Calu3 (cell line): ENCODE data around the gene ARHGAP25. TPM values are rescaled to one million over a fixed set of nuclear protein-coding genes. Genes with fewer than 3 reads are reported as not detected.

Experiments used
- BruUV-seq: library from RNA; stranded (reverse); fragments of 400-500 nt; replicated peaks from 2 replicates; lab custom pipeline; 2021; lab: Mats Ljungman, UMichigan
- CTCF ChIA-PET: fragments of 300-600 bp; sonication (Branson Sonifier 250); formaldehyde crosslinking; loops from one replicate; lab custom pipeline; 2022; ENCODE audit warnings: antibody characterized with exemption; lab: Charles Lee
- DNase-seq: peaks from one replicate; pipeline ENCODE4 v3.0.0; 2022
- H3K27ac Mint-ChIP-seq: one replicate; pipeline ENCODE4 v1.8.0; 2022; ENCODE audit warnings: mixed read lengths; ENCODE audit not compliant: unreplicated experiment
- H3K27me3 Mint-ChIP-seq: one replicate; pipeline ENCODE4 v1.8.0; 2022; ENCODE audit warnings: mixed read lengths; ENCODE audit not compliant: unreplicated experiment
- H3K36me3 Mint-ChIP-seq: one replicate; pipeline ENCODE4 v1.8.0; 2022; ENCODE audit warnings: mild to moderate bottlenecking, moderate library complexity, mixed read lengths; ENCODE audit not compliant: insufficient read depth, unreplicated experiment
- H3K4me1 Mint-ChIP-seq: one replicate; pipeline ENCODE4 v1.8.0; 2022; ENCODE audit warnings: mild to moderate bottlenecking, low read depth, mixed read lengths; ENCODE audit not compliant: unreplicated experiment
- H3K4me3 Mint-ChIP-seq: one replicate; pipeline ENCODE4 v1.8.0; 2022; ENCODE audit warnings: mild to moderate bottlenecking, low read depth, moderate library complexity, mixed read lengths; ENCODE audit not compliant: unreplicated experiment
- H3K9me3 Mint-ChIP-seq: one replicate; pipeline ENCODE4 v1.8.0; 2022; ENCODE audit warnings: low read depth, mixed read lengths; ENCODE audit not compliant: unreplicated experiment
- intact Hi-C: fragments of 100-400 bp; cut with micrococcal nuclease; formaldehyde crosslinking; loops from one replicate; pipeline ENCODE4 v1.10.0; 2022; ENCODE audit not compliant: unreplicated experiment
- total RNA-seq: library from RNA; stranded (reverse); gene quantifications from 2 replicates; pipeline ENCODE4 v1.2.3, GENCODE V29; 2022
- TF ChIP-seq, protein P1 (sequence below): fragments of 200-600 bp; IDR thresholded peaks from one replicate; pipeline ENCODE4 v1.8.0; 2022; ENCODE audit warnings: antibody characterized with exemption; ENCODE audit not compliant: unreplicated experiment

The ARHGAP25 gene
- total RNA-seq, 1 experiment from 2014 or later: not detected

DNA sequence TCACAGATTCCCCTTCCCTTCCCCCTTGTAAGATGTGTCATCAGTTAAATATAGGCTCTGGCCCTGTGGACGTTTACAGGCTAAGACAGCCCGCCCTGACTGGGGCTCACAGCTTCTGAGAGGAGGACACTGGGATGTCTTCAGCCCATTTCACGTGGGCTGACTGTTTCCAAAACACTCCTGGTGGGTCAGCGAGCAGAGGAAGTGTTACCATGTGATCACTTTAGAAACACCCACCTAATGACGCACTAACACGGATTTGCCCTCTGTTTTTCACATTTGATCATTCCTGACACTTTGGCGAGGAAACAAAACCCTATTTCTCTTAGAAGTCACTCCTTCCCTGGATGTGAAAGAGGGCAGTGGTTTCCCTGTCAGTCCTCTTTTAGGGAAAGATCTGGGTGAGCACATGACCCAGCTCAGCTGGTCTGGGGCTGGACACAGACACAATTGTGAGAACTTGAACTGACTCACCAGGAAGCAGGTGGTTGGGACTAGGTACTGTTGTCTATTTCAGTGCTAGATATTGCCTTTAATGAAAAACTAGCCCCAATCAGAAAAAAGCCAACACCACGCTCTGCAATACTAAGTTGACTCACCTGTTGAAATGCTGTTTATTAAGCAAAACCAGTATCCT, 97.7 kb downstream of the ARHGAP25 start:
- peaks cover 16% of the 10 kb centered on the region for H3K36me3 Mint-ChIP-seq
- intact Hi-C loops: loop anchor here (5.0 kb wide), 1 partner anchor 75 kb away; no protein-coding TSS in a partner anchor
- CTCF ChIA-PET: no interaction called here
- BruUV-seq: no TSS peak
- H3K4me1 Mint-ChIP-seq: peaks cover 38% of the 10 kb centered on the region
- no peak overlapping the region for H3K4me3 Mint-ChIP-seq
- no peaks in the 10 kb centered on the region for H3K9me3 Mint-ChIP-seq
- DNase-seq: peak; percentile 71
- peaks cover 12% of the 10 kb centered on the region for H3K27me3 Mint-ChIP-seq
- TF ChIP-seq, protein P1, sequence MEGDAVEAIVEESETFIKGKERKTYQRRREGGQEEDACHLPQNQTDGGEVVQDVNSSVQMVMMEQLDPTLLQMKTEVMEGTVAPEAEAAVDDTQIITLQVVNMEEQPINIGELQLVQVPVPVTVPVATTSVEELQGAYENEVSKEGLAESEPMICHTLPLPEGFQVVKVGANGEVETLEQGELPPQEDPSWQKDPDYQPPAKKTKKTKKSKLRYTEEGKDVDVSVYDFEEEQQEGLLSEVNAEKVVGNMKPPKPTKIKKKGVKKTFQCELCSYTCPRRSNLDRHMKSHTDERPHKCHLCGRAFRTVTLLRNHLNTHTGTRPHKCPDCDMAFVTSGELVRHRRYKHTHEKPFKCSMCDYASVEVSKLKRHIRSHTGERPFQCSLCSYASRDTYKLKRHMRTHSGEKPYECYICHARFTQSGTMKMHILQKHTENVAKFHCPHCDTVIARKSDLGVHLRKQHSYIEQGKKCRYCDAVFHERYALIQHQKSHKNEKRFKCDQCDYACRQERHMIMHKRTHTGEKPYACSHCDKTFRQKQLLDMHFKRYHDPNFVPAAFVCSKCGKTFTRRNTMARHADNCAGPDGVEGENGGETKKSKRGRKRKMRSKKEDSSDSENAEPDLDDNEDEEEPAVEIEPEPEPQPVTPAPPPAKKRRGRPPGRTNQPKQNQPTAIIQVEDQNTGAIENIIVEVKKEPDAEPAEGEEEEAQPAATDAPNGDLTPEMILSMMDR: no peak
- H3K27ac Mint-ChIP-seq: peak overlapping the region; percentile 79

DNA sequence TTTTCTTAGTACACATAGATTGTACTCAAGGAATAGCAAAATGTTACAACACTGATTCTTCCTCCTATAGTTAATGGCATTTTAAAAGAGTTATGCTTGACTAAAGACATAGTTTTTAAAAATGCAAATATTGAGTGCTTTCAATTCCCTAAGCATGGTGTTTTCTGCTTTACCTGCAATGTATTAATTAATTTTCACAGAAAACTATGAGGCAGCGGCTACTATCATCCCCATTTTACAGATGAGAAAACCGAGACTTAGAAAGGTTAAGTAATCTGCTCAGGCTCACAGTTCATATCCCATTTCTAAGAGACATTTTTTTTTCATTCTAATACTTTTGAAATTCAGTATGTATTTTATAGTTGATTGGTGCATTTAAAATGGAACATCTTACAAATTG, 98.6 kb downstream of the ARHGAP25 start:
- H3K27ac Mint-ChIP-seq: no peak overlapping the region
- peaks cover 16% of the 10 kb centered on the region for H3K36me3 Mint-ChIP-seq
- H3K4me1 Mint-ChIP-seq: peaks cover 38% of the 10 kb centered on the region
- CTCF ChIA-PET: no interaction called here
- H3K9me3 Mint-ChIP-seq: no peaks in the 10 kb centered on the region
- TF ChIP-seq, protein P1: no peak
- no peak overlapping the region for H3K4me3 Mint-ChIP-seq
- H3K27me3 Mint-ChIP-seq: peaks cover 12% of the 10 kb centered on the region
- intact Hi-C loops: loop anchor here (5.0 kb wide), 1 partner anchor 74 kb away; no protein-coding TSS in a partner anchor
- no peak for DNase-seq
- no TSS peak for BruUV-seq

DNA sequence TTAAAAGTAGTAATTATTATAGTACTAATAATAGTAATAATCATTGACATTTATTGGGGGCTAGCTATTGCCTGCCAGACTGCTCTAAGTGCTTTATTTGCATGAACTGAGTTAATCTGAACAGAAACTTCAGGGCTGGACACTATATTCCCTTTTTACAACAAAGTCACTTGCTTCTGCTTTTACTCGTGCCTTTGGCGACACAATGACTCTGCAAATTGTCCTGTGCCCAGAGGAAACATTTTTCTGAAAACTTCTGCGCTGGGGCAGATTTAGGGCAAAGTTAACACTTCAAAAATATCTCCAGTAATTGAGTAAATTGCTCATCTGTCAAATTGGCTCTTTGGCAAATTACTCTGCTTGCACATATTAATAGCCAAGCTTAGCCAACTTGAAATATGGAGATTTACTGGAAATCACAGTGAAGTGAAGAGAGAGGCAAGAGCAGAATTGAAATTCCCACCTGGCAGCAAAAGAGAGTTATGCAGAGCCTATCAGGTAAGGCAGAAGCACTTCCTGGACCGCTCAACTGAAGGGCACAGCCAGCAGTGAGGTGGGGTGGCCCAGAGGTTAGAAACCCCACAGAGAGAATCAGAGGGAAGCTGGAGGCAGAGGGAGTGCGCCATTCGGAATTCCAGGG, 100.2 kb downstream of the ARHGAP25 start:
- intact Hi-C loops: loop anchor here (5.0 kb wide), 1 partner anchor 72 kb away; no protein-coding TSS in a partner anchor
- CTCF ChIA-PET: no interaction called here
- Mint-ChIP-seq H3K4me1 (peaks cover 23% of the 10 kb centered on the region), H3K27me3 (no peaks in the 10 kb centered on the region), H3K27ac (no peak overlapping the region), H3K4me3 (no peak overlapping the region), H3K36me3 (peaks cover 11% of the 10 kb centered on the region), H3K9me3 (no peaks in the 10 kb centered on the region)
- TF ChIP-seq, protein P1: no peak
- no TSS peak for BruUV-seq
- no peak for DNase-seq

DNA sequence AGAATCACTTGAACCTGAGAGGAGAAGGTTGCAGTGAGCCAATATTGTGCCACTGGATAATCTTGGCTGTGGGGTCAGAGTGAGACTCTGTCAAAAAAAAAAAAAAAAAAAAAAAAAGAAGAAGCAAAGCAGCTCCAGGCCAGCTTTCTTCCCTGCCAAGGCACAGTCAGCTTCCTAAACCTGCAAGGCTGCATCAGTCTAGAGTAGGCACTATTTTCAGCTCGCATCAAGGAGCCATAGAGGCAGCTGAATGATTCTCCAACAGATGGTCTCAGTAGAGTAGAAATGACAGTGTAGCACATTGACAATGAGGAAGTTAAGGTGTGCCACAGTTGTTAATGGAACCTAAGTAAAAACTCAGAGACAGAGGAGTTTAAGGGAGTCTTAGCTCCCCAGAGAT, 101.0 kb downstream of the ARHGAP25 start:
- CTCF ChIA-PET: no interaction called here
- H3K9me3 Mint-ChIP-seq: no peaks in the 10 kb centered on the region
- no peaks in the 10 kb centered on the region for H3K27me3 Mint-ChIP-seq
- TF ChIP-seq, protein P1: no peak
- intact Hi-C loops: no loop called here
- no peak for DNase-seq
- H3K27ac Mint-ChIP-seq: no peak overlapping the region
- H3K36me3 Mint-ChIP-seq: peaks cover 11% of the 10 kb centered on the region
- no peak overlapping the region for H3K4me3 Mint-ChIP-seq
- BruUV-seq: no TSS peak
- H3K4me1 Mint-ChIP-seq: peaks cover 23% of the 10 kb centered on the region
